Lung microvascular endothelial cell (primary cell): ENCODE measurements around the gene SLC22A23. TPM values are rescaled to one million over a fixed set of nuclear protein-coding genes. Genes with fewer than 3 reads are reported as not detected.

Source experiments
- DNase-seq, 2 donors: peaks; one replicate each; pipeline versions ENCODE4 v3.0.0 to v3.0.0-alpha.2; 2010; ENCODE audit warnings: low read depth in 2 of 2
- total RNA-seq: library from RNA; depleted of rRNA; stranded (reverse); fragments of >200 nt; gene quantifications from 2 replicates; pipeline ENCODE4 v1.2.1, GENCODE V29; 2014

SLC22A23 gene
- total RNA-seq, 1 donor from 2014 or later: 59.3 TPM

- no peak for DNase-seq
These were observed 85.5 kb downstream of the SLC22A23 start for GRCh38 chr6:3371222-3371949.

GRCh38 chr6:3370361-3371221 lies 86.3 kb downstream of the SLC22A23 start:
- no peak for DNase-seq

GRCh38 chr6:3369985-3370360 lies 86.9 kb downstream of the SLC22A23 start:
- no peak for DNase-seq

GRCh38 chr6:3368685-3369084 lies 88.2 kb downstream of the SLC22A23 start:
- no peak for DNase-seq

- DNase-seq: no peak
These were observed 89.2 kb downstream of the SLC22A23 start for GRCh38 chr6:3367630-3368029.

GRCh38 chr6:3366596-3367413 lies 90.0 kb downstream of the SLC22A23 start:
- no peak for DNase-seq

GRCh38 chr6:3364391-3364790 lies 92.5 kb downstream of the SLC22A23 start:
- DNase-seq: peak in 1 of 2 donors; percentile 67

DNA sequence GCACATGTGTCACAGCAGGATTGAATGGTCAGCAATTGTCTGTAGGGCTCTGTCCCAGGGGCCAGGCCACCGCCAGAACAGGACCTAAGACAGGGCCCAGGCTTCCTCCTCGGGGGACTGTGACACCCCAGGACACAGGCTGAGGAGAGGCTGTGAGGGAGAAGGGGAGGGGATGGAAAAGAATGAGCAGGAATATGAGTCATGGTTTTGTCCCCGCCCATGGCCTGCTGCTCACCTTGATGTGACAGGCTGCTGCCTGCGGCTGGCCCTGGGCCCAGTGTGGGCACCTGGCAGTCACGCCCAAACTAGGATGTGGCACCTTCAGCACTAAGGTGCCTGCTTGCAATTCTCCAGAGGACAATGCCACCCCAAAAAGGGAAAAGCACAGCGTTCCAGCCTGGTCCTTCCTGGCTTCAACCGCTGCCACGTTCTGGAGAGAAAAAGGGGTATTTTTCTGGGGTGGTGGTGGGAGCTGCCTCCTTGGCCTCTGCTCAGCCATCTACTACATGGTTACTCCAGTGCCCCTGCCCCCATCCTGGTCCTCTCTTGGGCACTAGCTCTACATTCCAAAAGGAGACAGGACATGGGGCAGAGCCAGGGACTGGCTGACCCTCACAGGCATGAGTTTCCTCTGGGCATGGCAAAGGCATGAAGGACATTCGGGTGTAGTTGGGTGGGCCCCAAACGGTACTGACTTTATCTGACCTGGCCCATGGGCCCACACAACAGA lies 93.4 kb downstream of the SLC22A23 start:
- no peak for DNase-seq

GRCh38 chr6:3361312-3362037 lies 95.4 kb downstream of the SLC22A23 start:
- no peak for DNase-seq

- no peak for DNase-seq
These were observed 96.2 kb downstream of the SLC22A23 start for GRCh38 chr6:3360727-3361045.

GRCh38 chr6:3359973-3360726 lies 96.7 kb downstream of the SLC22A23 start:
- DNase-seq: no peak

- DNase-seq: peak in 1 of 2 donors; percentile 52
These were observed 97.6 kb downstream of the SLC22A23 start for GRCh38 chr6:3359101-3359752.

GRCh38 chr6:3358413-3359100 lies 98.3 kb downstream of the SLC22A23 start:
- DNase-seq: no peak

DNA sequence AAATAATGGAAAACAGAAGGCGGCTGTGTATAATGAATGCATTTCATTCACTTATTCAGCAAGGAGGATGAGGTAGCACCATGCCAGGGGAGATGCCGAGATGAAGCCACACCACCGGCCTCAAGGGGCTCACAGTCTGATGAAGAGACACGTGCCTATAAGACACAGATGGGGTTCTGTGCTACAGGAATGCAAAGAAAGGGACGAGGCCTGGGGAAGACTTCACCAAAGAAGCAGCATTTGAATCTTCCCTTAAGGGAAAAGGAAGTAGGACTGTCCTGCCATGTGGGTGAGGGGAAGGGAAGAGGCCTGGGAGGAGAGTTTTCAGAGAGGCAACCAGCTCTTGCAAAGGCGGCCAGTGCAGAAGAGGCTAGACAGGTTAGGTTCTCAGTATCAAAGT lies 99.2 kb downstream of the SLC22A23 start:
- no peak for DNase-seq

DNA sequence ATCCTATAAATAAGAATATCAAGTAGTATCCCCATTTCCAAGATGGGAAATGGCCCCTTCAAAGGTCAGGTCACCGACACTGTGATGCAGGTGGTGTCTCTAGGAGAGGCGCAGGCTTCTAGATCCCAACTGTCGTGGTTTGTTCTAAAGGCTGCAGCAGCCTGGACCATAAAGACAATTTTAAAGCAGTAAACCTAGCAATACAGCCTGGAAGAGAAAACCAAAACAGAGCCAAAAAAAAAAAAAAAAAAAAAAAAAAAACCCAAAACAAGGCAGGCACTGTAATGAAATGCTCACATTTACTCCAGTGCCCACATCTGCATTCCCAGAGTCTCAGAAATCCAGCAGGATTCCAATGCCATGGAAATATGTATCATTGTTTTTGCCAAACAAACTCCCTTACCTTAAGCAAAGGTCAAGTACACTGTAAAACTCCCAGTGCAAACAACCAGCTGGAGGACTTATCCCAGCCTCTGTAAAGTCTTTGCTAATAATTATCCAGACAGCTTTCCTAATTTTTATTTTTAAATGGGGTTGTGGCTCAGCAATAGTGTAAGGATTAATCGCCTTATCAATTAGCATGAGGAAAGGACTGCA lies 99.9 kb downstream of the SLC22A23 start:
- DNase-seq: no peak

DNA sequence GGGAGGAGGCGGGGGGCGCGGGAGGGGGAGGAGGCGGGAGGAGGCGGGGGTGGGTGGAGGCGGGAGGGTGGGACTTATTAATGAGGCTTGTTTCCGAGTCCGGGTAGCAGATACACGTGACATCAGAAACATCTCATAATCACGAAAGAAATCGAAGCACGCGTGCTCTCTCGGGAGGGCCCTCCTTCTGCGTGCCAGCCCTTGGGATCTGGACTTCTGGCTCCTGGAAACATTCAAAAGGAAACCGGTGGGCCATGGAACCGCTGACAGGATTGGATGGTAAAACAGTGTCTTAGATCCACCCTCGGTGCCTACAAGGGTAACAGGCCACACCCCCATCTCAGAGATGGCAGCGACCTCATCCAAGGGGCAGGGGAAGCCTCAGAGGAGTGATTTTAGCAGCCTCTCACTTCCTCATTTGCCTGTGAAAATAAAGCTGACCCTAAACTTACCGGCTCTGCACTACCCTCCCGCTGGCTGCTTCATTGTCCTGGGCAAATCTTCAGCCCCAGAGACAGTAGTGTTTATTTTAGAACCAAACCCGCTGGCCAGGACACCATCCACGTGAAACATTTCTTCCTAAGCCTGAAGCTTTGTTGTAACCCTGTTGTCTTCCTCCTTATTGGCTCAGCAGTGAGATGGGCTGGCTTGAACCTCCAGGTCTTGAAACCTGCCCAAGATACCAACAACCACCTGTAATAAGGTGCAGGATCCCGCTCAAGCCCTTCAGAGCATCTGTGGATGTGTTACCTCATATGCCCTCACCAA lies 100.6 kb downstream of the SLC22A23 start:
- DNase-seq: peak in 1 of 2 donors; percentile 69

DNA sequence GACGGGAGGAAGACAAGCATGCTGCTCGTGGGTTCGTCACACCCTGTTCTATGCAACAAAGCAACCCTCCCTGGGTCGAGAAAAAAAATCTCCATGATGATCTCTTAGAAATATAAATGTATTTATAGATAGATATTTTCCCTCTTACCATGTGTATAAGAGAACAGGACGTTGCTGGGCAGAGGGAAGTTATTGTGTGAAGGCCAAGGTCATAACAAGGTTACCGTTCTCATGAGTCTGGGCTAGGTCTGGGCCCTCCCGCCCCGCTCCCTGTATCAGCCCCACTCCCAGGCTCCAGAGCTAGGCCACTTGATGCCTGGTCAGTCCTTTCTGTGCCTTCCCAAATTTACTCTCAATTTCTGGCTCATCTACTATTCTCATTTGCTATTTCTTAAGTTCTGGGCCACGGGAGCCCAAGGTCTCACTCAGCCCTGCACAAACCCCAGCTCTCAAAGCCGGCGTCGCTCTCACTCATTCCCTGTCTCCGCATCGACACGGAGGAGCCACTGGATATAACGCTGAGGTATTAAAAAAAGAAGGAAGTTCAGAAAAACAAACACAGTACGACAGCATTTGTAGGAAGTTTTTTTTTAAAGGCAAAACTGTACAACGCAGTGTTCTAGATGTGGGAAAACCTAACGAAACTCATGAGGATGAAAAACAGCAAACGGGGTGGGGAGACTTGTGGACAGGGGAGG lies 101.3 kb downstream of the SLC22A23 start:
- DNase-seq: peak; percentile 52 to 79
